Measurements from ENCODE around the gene RUNX2. TPM values are rescaled to one million over a fixed set of nuclear protein-coding genes. Genes with fewer than 3 reads are reported as not detected.

Gene RUNX2
- total RNA-seq, 4 donors from 2014 or later: 0.65 to 2.4 (median 1.3) TPM

DNA sequence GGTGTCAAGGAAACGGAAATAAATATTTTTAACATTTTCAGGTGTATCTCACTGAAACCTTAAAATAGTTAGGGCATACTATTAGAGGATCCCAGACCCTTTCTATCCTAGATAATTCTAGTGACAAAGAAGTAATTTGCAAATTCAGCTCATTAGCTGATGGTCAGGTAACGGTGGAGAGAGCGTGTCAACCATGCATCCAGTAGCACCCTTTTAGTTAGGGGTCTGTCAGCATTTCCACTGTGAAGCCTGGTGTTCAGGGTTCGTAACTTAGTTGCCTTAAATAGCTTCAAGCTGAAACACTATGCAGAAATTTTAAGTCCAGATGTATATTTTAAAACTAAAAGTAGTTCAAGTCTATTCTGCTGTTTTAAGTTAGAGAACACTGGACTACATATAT lies 98.1 kb downstream of the RUNX2 start:
- no peak for ATAC-seq (ENCODE audit: low FRiP score)
- DNase-seq (ENCODE audit: low spot score): no peak
- TF ChIP-seq, protein P1, sequence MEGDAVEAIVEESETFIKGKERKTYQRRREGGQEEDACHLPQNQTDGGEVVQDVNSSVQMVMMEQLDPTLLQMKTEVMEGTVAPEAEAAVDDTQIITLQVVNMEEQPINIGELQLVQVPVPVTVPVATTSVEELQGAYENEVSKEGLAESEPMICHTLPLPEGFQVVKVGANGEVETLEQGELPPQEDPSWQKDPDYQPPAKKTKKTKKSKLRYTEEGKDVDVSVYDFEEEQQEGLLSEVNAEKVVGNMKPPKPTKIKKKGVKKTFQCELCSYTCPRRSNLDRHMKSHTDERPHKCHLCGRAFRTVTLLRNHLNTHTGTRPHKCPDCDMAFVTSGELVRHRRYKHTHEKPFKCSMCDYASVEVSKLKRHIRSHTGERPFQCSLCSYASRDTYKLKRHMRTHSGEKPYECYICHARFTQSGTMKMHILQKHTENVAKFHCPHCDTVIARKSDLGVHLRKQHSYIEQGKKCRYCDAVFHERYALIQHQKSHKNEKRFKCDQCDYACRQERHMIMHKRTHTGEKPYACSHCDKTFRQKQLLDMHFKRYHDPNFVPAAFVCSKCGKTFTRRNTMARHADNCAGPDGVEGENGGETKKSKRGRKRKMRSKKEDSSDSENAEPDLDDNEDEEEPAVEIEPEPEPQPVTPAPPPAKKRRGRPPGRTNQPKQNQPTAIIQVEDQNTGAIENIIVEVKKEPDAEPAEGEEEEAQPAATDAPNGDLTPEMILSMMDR (IDR thresholded peaks at IDR 0.05): no peak

DNA sequence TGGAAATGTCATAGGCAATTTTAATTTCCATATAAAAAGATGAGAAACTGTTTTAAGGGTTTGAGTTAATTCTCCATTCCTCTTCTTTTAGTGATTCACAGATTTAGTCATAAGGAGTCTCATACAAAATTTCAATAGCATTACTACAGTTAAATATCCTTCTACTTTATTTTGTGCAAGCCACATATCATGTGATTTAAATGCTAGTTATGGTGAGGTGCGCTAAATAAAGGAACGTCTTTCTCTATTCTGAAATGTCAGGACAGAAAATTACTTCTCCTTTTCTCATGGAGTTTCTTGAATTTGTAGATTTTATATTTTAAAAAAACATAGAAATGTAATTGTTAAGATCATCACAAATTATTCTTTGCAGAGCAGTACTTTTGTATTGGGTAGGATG lies 99.6 kb downstream of the RUNX2 start:
- ATAC-seq (ENCODE audit: low FRiP score): no peak
- TF ChIP-seq, protein P1 (IDR thresholded peaks at IDR 0.05): no peak
- no peak for DNase-seq (ENCODE audit: low spot score)

DNA sequence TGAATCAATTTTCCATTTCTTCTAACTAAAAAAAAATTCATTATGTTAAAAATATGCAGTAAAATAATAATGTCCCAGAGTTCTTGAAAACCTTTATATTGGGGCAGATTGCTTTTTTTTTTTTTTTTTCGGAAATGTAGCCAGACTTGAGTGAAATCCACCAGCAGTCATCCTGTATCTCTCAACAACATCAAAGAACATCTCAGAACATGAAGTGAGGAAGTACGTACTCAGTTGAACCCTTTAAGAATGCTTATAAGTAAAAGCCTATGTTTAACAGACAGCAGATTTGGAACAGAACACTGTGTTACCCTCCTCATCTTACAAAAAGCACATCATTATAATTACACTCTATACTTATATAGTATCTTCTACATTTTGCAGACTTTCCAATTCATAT lies 100.6 kb downstream of the RUNX2 start:
- DNase-seq (ENCODE audit: low spot score) (no peak), ATAC-seq (ENCODE audit: low FRiP score) (no peak)
- TF ChIP-seq, protein P1 (IDR thresholded peaks at IDR 0.05): no peak

DNA sequence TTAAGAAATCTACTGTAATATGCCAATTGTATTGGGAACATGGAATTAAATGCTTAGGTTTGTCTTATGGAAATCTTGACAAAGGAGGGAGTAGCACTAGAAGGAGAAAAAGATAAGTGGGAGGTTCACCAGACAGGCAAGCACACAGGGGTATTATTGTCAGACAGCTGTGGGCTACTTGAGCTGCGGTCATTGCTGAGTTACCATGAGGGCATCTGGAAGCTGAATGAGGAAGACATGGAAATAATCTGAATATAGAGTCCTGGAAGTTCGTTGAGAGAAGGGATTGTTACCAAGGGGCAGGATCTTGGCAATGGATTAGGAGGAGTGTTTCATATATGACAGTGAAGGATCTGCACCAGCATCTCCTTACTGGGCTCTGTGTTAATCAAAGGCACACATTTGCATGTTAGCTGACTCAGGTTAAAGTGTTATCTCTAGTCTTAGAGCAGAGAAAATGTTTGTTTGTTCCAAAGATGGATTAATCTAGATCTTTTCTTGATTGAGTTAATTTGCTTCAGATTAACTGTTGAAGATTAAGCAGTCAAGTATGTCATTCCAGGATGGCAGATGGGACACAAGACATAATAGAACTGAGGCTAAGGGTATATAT lies 102.6 kb downstream of the RUNX2 start:
- TF ChIP-seq, protein P1 (IDR thresholded peaks at IDR 0.05): no peak
- DNase-seq (ENCODE audit: low spot score) (no peak), ATAC-seq (ENCODE audit: low FRiP score) (no peak)

DNA sequence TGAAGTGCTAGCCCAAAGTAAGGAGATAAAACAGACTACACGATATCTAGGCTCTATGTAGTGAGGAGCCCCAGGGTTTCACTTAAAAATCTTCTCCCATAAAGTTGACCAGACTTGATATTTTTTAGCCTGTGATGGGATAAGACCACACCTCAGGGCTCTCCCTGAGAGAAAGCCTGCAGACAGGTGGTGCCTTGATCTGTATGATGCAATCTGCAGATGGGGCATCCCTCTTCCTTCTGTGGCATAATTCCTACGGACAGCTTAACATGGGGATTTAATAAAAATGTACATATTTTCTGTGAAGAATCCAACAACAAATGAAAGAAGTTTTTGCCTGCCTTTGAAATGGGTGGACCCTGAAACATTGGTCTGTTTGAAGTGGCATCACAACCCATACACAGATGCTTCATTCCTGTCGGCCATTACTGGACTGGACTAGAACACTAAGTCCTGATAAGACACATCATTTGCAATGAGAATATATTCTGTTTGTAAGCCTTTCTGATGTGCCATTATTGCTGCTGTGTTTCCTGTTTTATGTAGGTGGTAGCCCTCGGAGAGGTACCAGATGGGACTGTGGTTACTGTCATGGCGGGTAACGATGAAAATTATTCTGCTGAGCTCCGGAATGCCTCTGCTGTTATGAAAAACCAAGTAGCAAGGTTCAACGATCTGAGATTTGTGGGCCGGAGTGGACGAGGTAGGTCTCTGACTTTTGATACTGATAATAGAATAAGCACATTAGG lies 103.4 kb downstream of the RUNX2 start:
- DNase-seq (ENCODE audit: low spot score) (no peak), ATAC-seq (ENCODE audit: low FRiP score) (no peak)
- TF ChIP-seq, protein P1 (IDR thresholded peaks at IDR 0.05): no peak

DNA sequence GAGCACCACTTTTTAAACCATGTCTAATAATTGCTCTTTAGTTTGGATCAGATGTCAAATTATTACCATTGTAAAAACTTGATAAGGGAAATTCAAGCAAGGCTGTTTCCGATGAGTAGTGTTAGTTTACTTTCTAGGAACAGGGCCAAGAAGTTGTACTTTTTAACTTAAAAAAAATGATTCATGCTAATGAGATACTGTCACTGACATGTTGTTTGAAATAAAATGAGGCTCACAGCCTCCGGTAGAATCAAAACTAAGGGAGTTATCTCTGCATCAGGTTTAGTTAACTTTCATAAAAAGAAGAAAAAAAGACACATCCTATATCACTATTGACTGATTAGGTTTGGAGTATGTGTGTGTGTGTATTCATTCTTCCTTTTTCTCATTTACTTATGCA lies 104.8 kb downstream of the RUNX2 start:
- TF ChIP-seq, protein P1 (IDR thresholded peaks at IDR 0.05): no peak
- ATAC-seq (ENCODE audit: low FRiP score) (no peak), DNase-seq (ENCODE audit: low spot score) (no peak)

All from omental fat pad (tissue), 4 donors.